ENCODE measurements around the gene ZNF101. TPM values are rescaled to one million over a fixed set of nuclear protein-coding genes. Genes with fewer than 3 reads are reported as not detected.
A peak's percentile ranks its signal among the peaks of the same experiment; 100 is the strongest.

Gene ZNF101
- 29.5 TPM for total RNA-seq (ENCODE audit: unreplicated experiment)
- long read RNA-seq, full-length matches to known transcripts: 1 of 2 reads
- long read RNA-seq, partial matches to known transcripts: 0 of 2 reads
- long read RNA-seq, other reads (novel, unspliced or antisense): 1 of 2 reads

GRCh38 chr19:19668230-19669012, at the start of gene ZNF101:
Gene ZNF101 (plus strand): TSS chr19:19668839. CDS start chr19:19668964, 125 bp downstream.
- H3K4me3 Mint-ChIP-seq (ENCODE audit: unreplicated experiment): peak within 1 kb of the TSS; percentile 95
- no peaks in the 10 kb centered on the region for H3K9me3 Mint-ChIP-seq (ENCODE audit: unreplicated experiment)

GRCh38 chr19:19619181-19619848, 49.3 kb upstream of the ZNF101 start:
- H3K9me3 Mint-ChIP-seq (ENCODE audit: unreplicated experiment): no peaks in the 10 kb centered on the region
- no peak for DNase-seq (ENCODE audit: low spot score)
- no peak for TF ChIP-seq CTCF (IDR thresholded peaks at IDR 0.05; ENCODE audit: unreplicated experiment)
- H3K4me1 Mint-ChIP-seq (ENCODE audit: unreplicated experiment): peaks cover 2% of the 10 kb centered on the region
- peaks cover 10% of the 10 kb centered on the region for H3K36me3 Mint-ChIP-seq (ENCODE audit: low read depth, unreplicated experiment)
- H3K27ac Mint-ChIP-seq (ENCODE audit: unreplicated experiment): peak overlapping the region; percentile 30
- peaks cover 22% of the 10 kb centered on the region for H3K27me3 Mint-ChIP-seq (ENCODE audit: unreplicated experiment)
- no peak overlapping the region for H3K4me3 Mint-ChIP-seq (ENCODE audit: unreplicated experiment)

More at GRCh38 chr19:19668230-19669012, at the start of gene ZNF101:
- H3K27ac Mint-ChIP-seq (ENCODE audit: unreplicated experiment): peak within 1 kb of the TSS; percentile 99
- H3K4me1 Mint-ChIP-seq (ENCODE audit: unreplicated experiment): peaks cover 17% of the 10 kb centered on the region
- DNase-seq (ENCODE audit: low spot score): peak; percentile 91
- TF ChIP-seq CTCF (IDR thresholded peaks at IDR 0.05; ENCODE audit: unreplicated experiment): no peak
- H3K27me3 Mint-ChIP-seq (ENCODE audit: unreplicated experiment): peaks cover 15% of the 10 kb centered on the region
- H3K36me3 Mint-ChIP-seq (ENCODE audit: low read depth, unreplicated experiment): no peaks in the 10 kb centered on the region

DNA sequence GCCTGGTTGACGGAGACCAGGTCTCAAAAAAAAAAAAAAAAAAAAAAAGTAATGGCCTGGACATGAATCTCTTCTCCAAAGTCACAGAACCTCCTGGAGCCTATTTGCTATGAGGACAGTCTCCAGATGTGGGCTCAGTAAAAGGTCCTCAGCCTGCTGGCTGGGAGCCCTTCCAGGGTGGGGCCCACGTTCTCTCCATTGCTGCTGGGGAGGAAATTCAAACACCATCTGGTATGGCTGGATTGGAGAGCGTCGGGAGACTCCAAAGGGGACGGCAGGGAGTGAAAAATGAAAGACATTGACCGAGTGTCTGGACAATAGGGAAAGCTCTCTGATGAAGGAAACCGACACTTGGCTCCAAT, 48.8 kb upstream of the ZNF101 start:
- H3K9me3 Mint-ChIP-seq (ENCODE audit: unreplicated experiment): no peaks in the 10 kb centered on the region
- H3K36me3 Mint-ChIP-seq (ENCODE audit: low read depth, unreplicated experiment): peaks cover 10% of the 10 kb centered on the region
- no peak overlapping the region for H3K27ac Mint-ChIP-seq (ENCODE audit: unreplicated experiment)
- H3K4me1 Mint-ChIP-seq (ENCODE audit: unreplicated experiment): peaks cover 2% of the 10 kb centered on the region
- no peak for DNase-seq (ENCODE audit: low spot score)
- TF ChIP-seq CTCF (IDR thresholded peaks at IDR 0.05; ENCODE audit: unreplicated experiment): no peak
- no peak overlapping the region for H3K4me3 Mint-ChIP-seq (ENCODE audit: unreplicated experiment)
- H3K27me3 Mint-ChIP-seq (ENCODE audit: unreplicated experiment): peaks cover 22% of the 10 kb centered on the region

GRCh38 chr19:19623383-19623782, 45.3 kb upstream of the ZNF101 start:
- TF ChIP-seq CTCF (IDR thresholded peaks at IDR 0.05; ENCODE audit: unreplicated experiment): no peak
- Mint-ChIP-seq H3K27me3 (ENCODE audit: unreplicated experiment) (peaks cover 21% of the 10 kb centered on the region), H3K4me1 (ENCODE audit: unreplicated experiment) (peaks cover 5% of the 10 kb centered on the region), H3K4me3 (ENCODE audit: unreplicated experiment) (no peak overlapping the region), H3K9me3 (ENCODE audit: unreplicated experiment) (no peaks in the 10 kb centered on the region), H3K27ac (ENCODE audit: unreplicated experiment) (peak overlapping the region; percentile 9), H3K36me3 (ENCODE audit: low read depth, unreplicated experiment) (peaks cover 8% of the 10 kb centered on the region)
- DNase-seq (ENCODE audit: low spot score): no peak

Measured in endothelial cell (in vitro differentiated cells).